Cardiac muscle cell (in vitro differentiated cells and primary cell): ENCODE measurements around the gene CXCL12. TPM values are rescaled to one million over a fixed set of nuclear protein-coding genes. Genes with fewer than 3 reads are reported as not detected.

Source experiments
- DNase-seq, 2 donors: peaks; one replicate each; pipeline versions ENCODE4 v3.0.0 to v3.0.0-alpha.2; 2010 to 2017; ENCODE audit warnings: low read depth in 1 of 2, low spot score in 1 of 2
- H3K27ac ChIP-seq: fragments of 200-600 bp; sonication (generic); 2 replicates; pipeline ENCODE4 v1.5.1; 2016
- H3K27me3 ChIP-seq: fragments of 200-600 bp; sonication (generic); 2 replicates; pipeline ENCODE4 v1.6.0; 2016; ENCODE audit warnings: control low read depth
- H3K36me3 ChIP-seq: fragments of 200-600 bp; sonication (generic); 2 replicates; pipeline ENCODE4 v1.5.1; 2016; ENCODE audit warnings: control low read depth
- H3K4me1 ChIP-seq: fragments of 200-600 bp; sonication (generic); 2 replicates; pipeline ENCODE4 v1.8.1; 2017; ENCODE audit warnings: low read depth, mild to moderate bottlenecking, mixed run types
- H3K4me3 ChIP-seq: fragments of 200-600 bp; sonication (generic); 2 replicates; pipeline ENCODE4 v1.5.1; 2016; ENCODE audit warnings: mild to moderate bottlenecking
- H3K9me3 ChIP-seq: fragments of 200-600 bp; sonication (generic); 2 replicates; pipeline ENCODE4 v1.5.1; 2017; ENCODE audit warnings: low read depth, mild to moderate bottlenecking, control low read depth
- CTCF ChIP-seq: IDR thresholded peaks from 2 replicates; pipeline ENCODE4 v1.5.1; 2012; ENCODE audit warnings: low read depth, mild to moderate bottlenecking, low read length
- polyA plus RNA-seq: library from polyadenylated mRNA; unstranded; fragments of >200 nt; fragmentation: Nextera tagmentation; extraction: Ambion mirVana; gene quantifications from 2 replicates; pipeline ENCODE4 v1.2.1, GENCODE V29; 2016
- total RNA-seq: library from RNA; depleted of rRNA; stranded (reverse); fragments of >200 nt; gene quantifications from 2 replicates; pipeline ENCODE4 v1.2.3, GENCODE V29; 2016

The CXCL12 gene
- total and polyA plus RNA-seq, 2 experiments from 2014 or later = 10.1 to 68.9 TPM

GRCh38 chr10:44343843-44344242 is 41.1 kb downstream of the CXCL12 start:
- Histone ChIP-seq H3K4me1 (no peaks in the 10 kb centered on the region), H3K9me3 (no peaks in the 10 kb centered on the region), H3K4me3 (no peak overlapping the region), H3K27ac (no peak overlapping the region), H3K36me3 (no peaks in the 10 kb centered on the region), H3K27me3 (no peaks in the 10 kb centered on the region)
- TF ChIP-seq CTCF = no peak
- no peak for DNase-seq

GRCh38 chr10:44341886-44342285 is 43.0 kb downstream of the CXCL12 start:
- H3K4me3 ChIP-seq = no peak overlapping the region
- no peaks in the 10 kb centered on the region for H3K9me3 ChIP-seq
- no peak overlapping the region for H3K27ac ChIP-seq
- DNase-seq = no peak
- H3K27me3 ChIP-seq = no peaks in the 10 kb centered on the region
- H3K36me3 ChIP-seq = no peaks in the 10 kb centered on the region
- no peak for TF ChIP-seq CTCF
- no peaks in the 10 kb centered on the region for H3K4me1 ChIP-seq

GRCh38 chr10:44340557-44340956 is 44.3 kb downstream of the CXCL12 start:
- DNase-seq = no peak
- H3K27ac ChIP-seq = no peak overlapping the region
- H3K36me3 ChIP-seq = no peaks in the 10 kb centered on the region
- no peak overlapping the region for H3K4me3 ChIP-seq
- no peak for TF ChIP-seq CTCF
- no peaks in the 10 kb centered on the region for H3K27me3 ChIP-seq
- no peaks in the 10 kb centered on the region for H3K9me3 ChIP-seq
- no peaks in the 10 kb centered on the region for H3K4me1 ChIP-seq

- DNase-seq = peak in 1 of 2 donors; percentile 38
- TF ChIP-seq CTCF = no peak
- Histone ChIP-seq H3K4me3 (no peak overlapping the region), H3K27ac (no peak overlapping the region), H3K36me3 (no peaks in the 10 kb centered on the region), H3K4me1 (no peaks in the 10 kb centered on the region), H3K27me3 (no peaks in the 10 kb centered on the region), H3K9me3 (no peaks in the 10 kb centered on the region)
These were observed 45.7 kb downstream of the CXCL12 start for GRCh38 chr10:44339218-44339617.

GRCh38 chr10:44337081-44337480 is 47.8 kb downstream of the CXCL12 start:
- H3K4me3 ChIP-seq = no peak overlapping the region
- no peaks in the 10 kb centered on the region for H3K9me3 ChIP-seq
- H3K27me3 ChIP-seq = no peaks in the 10 kb centered on the region
- no peaks in the 10 kb centered on the region for H3K4me1 ChIP-seq
- TF ChIP-seq CTCF = no peak
- no peak for DNase-seq
- no peak overlapping the region for H3K27ac ChIP-seq
- no peaks in the 10 kb centered on the region for H3K36me3 ChIP-seq
